Stimulated activated CD4-positive, alpha-beta T cell treated with anti-CD3 and anti-CD28 coated beads, Interleukin-1b, Interleukin-23, amount 100 ng/mL, for 48 hours (primary cell): Measurements from ENCODE around the gene SENP8.

Experiments
- DNase-seq: peaks from one replicate; pipeline ENCODE4 v3.0.0-alpha.2; 2020

SENP8 gene

DNA sequence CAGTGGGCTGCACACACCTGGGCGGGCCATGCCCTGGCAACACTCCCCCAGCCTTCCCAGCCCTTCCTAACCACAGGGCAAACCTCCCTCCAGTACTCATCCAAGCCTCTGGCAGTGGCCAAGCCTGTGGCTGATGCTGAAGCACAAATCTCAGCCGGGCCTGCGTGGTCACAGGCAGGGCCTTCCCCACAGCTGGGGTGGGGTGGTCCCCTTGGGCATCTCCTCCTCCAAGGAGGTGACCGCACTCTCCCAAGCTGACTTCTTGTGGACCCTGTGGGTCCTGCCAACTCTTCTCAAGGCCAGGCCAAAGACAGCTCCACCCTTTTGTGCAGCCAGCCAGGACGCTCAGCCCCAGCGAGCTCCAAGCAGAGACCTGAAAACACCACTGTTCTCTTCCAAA, 58.0 kb downstream of the SENP8 start:
- DNase-seq: no peak

DNA sequence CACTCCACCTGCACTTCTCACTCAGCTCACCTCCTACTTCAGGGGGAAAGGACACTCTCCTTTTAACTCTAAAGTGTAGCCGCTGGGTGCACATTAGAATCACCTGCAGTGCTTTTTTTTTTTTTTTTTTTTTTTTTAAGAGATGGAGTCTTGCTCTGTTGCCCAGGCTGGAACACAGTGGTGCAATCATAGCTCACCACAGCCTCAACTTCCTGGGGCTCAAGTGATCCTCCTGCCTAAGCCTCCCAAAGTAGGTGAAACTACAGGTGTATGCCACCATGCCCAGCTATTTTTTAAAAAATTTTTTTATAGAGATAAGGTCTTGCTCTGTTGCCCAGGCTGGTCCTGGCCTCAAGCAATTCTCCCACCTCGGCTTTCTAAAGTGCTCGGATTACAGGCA, 58.5 kb downstream of the SENP8 start:
- DNase-seq: no peak

DNA sequence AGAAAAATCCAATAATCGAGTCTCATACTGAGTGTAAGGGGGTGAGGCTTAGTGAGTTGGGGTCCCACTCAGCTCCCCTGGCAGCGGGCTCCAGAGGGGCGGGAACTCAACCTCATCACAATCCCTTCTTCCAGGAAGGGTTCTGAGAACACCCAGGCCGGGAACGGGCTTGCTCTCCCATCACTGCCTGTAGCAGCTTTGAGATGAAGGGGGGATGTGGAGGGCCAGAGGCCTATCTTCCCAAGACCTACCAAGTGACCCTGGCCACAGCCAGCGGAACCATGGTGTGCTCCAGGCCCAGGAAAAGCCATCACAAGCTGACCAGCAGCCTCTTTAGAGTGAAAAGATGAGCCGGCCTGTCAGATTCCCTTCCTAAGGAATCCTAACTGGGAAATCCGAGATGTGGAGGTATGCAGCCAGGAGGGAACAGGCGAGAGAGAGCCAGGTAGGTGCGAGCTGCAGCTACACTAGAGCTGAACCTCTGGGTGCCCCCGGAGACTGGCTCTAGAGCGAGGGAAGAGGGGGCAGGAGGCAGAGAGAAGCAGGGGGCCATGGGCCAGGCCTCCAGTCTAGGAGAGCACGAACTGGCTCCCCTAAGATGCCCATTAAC, 60.9 kb downstream of the SENP8 start:
- no peak for DNase-seq

DNA sequence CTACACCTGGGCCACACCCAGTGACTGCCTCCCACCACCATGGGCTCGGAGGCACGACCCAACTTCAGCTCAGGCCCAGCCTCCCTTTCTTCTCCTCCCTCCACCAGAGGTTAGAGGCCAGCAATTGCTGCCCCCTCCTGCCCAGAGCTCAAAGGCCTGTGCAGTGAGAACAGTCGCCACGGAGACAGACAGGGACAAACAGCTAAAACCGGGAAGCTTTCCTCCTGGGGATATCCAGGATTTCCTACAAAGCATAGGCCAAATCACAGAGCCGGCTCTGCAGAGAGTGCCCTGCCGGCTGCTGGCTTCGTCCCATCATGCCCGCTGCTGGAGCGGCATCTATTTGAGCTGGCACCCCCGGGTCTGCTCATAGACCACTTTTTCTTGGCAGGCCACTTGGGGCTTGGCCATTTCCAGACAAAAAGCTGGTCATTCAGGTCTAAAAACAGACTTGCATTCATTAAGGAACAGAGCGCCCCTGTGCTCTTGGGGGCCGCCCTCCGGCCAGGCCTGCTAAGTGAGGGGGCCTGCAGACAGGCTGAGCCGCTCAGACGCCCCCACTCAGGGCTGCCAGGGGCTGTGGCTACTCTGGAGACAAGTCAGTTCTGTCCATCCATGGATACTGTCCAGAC, 61.9 kb downstream of the SENP8 start:
- no peak for DNase-seq

- DNase-seq: no peak
These were observed 62.6 kb downstream of the SENP8 start for GRCh38 chr15:72180761-72181324.

GRCh38 chr15:72182244-72182643, 64.0 kb downstream of the SENP8 start:
- no peak for DNase-seq

- no peak for DNase-seq
These were observed 64.5 kb downstream of the SENP8 start for GRCh38 chr15:72182673-72183072.

- DNase-seq: no peak
These were observed 65.6 kb downstream of the SENP8 start for GRCh38 chr15:72183781-72184164.

DNA sequence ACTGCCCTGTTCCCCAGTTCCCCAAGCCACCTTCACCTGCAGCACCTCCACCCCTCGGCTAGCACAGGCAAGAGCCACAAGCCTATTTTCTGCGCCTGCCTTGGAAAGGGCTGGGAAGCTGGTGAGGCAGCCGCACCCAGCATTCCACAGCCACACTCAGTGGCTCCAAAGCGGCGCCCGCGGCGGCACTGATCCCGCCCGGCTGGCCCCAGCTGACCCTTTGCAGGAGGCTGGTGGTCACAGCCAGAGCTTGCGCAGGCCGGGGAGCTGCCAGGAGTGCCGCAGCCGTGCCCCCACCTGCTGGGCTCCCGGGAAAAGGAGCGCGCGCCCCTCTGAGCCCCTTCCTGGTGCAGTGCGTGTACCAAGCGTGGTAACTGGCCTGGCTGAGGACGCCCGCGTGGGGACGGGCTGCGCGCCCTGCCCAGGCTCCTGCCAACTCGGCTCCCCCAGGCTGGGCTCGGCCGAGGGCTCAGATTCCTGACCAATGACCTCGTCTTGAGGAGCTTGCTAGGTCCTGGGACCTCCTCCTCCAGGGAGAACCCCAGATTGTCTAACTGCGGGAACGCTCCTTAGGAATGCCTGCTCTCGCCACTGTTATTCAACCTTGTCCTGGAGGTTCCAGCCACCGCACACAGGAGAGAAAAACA, 66.1 kb downstream of the SENP8 start:
- DNase-seq: no peak

- DNase-seq: no peak
These were observed 71.2 kb downstream of the SENP8 start for GRCh38 chr15:72189250-72189902.

- no peak for DNase-seq
These were observed 74.2 kb downstream of the SENP8 start for GRCh38 chr15:72192416-72192815.
